Pancreas (tissue), 10 donors: ENCODE data around the gene SLC1A1. TPM values are rescaled to one million over a fixed set of nuclear protein-coding genes. Genes with fewer than 3 reads are reported as not detected.

ENCODE experiments used
- ATAC-seq, 4 donors: fragments of 200-7000 bp; cut with Tn5 transposase; one replicate each; pipeline versions ENCODE4 v1.8.0 to v1.9.1; 2020; ENCODE audit warnings: mild to moderate bottlenecking in 4 of 4, moderate library complexity in 4 of 4
- DNase-seq, 6 donors: peaks; one replicate each; pipeline ENCODE4 v3.0.0-alpha.2; 2020
- FAIRE-seq: peaks from 2 replicates; lab custom pipeline; 2012; peaks lifted over from hg19 to GRCh38; lab: Jason Lieb, UNC
- H3K27ac ChIP-seq, 4 donors: fragments of 200-600 bp; sonication (generic); 1 replicate in 3 of 4; 2 replicates in 1 of 4; pipeline versions ENCODE4 v1.5.0 to v1.8.0; 2020
- H3K27me3 ChIP-seq, 4 donors: fragments of 200-600 bp; one replicate each; pipeline ENCODE4 v1.8.0; 2021
- H3K36me3 ChIP-seq, 3 donors: fragments of 200-600 bp; sonication (generic) in 1 of 3; one replicate each; pipeline versions ENCODE4 v1.5.0 to v1.8.0; 2020 to 2021
- H3K4me1 ChIP-seq, 3 donors: fragments of 200-600 bp; one replicate each; pipeline ENCODE4 v1.8.0; 2021
- H3K4me3 ChIP-seq, 4 donors: fragments of 200-600 bp; sonication (generic) in 2 of 4; one replicate each; pipeline versions ENCODE4 v1.5.0 to v1.8.0; 2020 to 2021
- H3K9me3 ChIP-seq, 4 donors: fragments of 200-600 bp; one replicate each; pipeline ENCODE4 v1.8.0; 2021
- CTCF ChIP-seq, 4 donors: fragments of 200-600 bp; sonication (generic) in 3 of 4; IDR thresholded peaks; one replicate each; pipeline versions ENCODE4 v1.5.0 to v1.8.0; 2021; ENCODE audit warnings: antibody characterized with exemption in 4 of 4
- WGBS, 2 donors: extraction: QIAGEN DNeasy Blood & Tissue Kit; methylation state at CpG; one replicate each; pipeline ENCODE4 v1.1.7; 2013; 5-methylcytosine and 5-hydroxymethylcytosine counted together
- intact Hi-C, 3 donors: fragments of 100-400 bp; cut with DNase I; formaldehyde crosslinking; loops; one replicate each; pipeline versions ENCODE4 v1.11.1 to v1.14.2; 2022
- polyA plus RNA-seq, 2 donors: library from polyadenylated mRNA; stranded (reverse); fragments of 200-250 nt; gene quantifications; one replicate each; pipeline ENCODE4 v1.2.3, GENCODE V29; 2013
- total RNA-seq, 6 donors: library from RNA; stranded (reverse); fragmentation: NEBNext Ultra II Directional in 4 of 6; extraction: Animal tissue kit (Norgen Biotek cat#: 25700) in 4 of 6; gene quantifications; one replicate each; pipeline versions ENCODE4 v1.2.1 to v1.2.4, GENCODE V29; 2021 to 2023
- donor health status: healthy with polysubstance abuse.
- donor health status: DM: no; HTN: no; CAD: no; lungs with moderate emphysema.
- donor health status: DM: no; HTN: no; CAD: no.
- donor health status: control.
- donor health status: control.
- donor health status: Bipolar disorder and iron deficiency.
- donor health status: DM: yes; HTN: yes; CAD: no.
- donor health status: DM: no; HTN: no; CAD: no.
- donor health status: DM: no; HTN: no; CAD: no.
- donor health status: DM: yes; HTN: yes; CAD: no.

The SLC1A1 gene
- total and polyA plus RNA-seq, 8 donors = 1.3 to 4.9 (median 2.5) TPM

- whole genome bisulfite sequencing, 2 donors = 76 to 81% methylated on average over 1 of the region's 1 CpG
- H3K4me1 ChIP-seq = peaks cover 0 to 9% (median 0%) of the 10 kb centered on the region in 3 donors
- TF ChIP-seq CTCF (IDR thresholded peaks at IDR 0.05) = no peak
- no peak for DNase-seq
- no peak overlapping the region for H3K4me3 ChIP-seq
- H3K27ac ChIP-seq = no peak overlapping the region
- H3K27me3 ChIP-seq = no peaks in the 10 kb centered on the region
- intact Hi-C loops = no loop called here
- no peak for FAIRE-seq
- no peaks in the 10 kb centered on the region for H3K9me3 ChIP-seq
- H3K36me3 ChIP-seq = no peaks in the 10 kb centered on the region
- peak in 3 of 4 donors; percentile 50 to 62 (median 60) for ATAC-seq
These were observed 56.7 kb downstream of the SLC1A1 start for GRCh38 chr9:4547016-4547415.

GRCh38 chr9:4548811-4549725 lies 58.8 kb downstream of the SLC1A1 start:
- no peaks in the 10 kb centered on the region for H3K36me3 ChIP-seq
- FAIRE-seq (no peak), ATAC-seq (no peak), DNase-seq (no peak)
- no peak for TF ChIP-seq CTCF (IDR thresholded peaks at IDR 0.05)
- H3K4me1 ChIP-seq = peaks cover 0 to 9% (median 0%) of the 10 kb centered on the region in 3 donors
- no peak overlapping the region for H3K27ac ChIP-seq
- H3K9me3 ChIP-seq = no peaks in the 10 kb centered on the region
- H3K27me3 ChIP-seq = no peaks in the 10 kb centered on the region
- no peak overlapping the region for H3K4me3 ChIP-seq
- intact Hi-C loops = no loop called here
- WGBS, 2 donors = 74 to 80% methylated on average over 11 of the region's 11 CpGs

- no peaks in the 10 kb centered on the region for H3K27me3 ChIP-seq
- H3K4me3 ChIP-seq = no peak overlapping the region
- no peak for TF ChIP-seq CTCF (IDR thresholded peaks at IDR 0.05)
- H3K4me1 ChIP-seq = peaks cover 0 to 9% (median 0%) of the 10 kb centered on the region in 3 donors
- no peaks in the 10 kb centered on the region for H3K36me3 ChIP-seq
- H3K9me3 ChIP-seq = no peaks in the 10 kb centered on the region
- ATAC-seq (no peak), FAIRE-seq (no peak), DNase-seq (no peak)
- no peak overlapping the region for H3K27ac ChIP-seq
- intact Hi-C loops = no loop called here
- WGBS, 2 donors = 64 to 76% methylated on average over 4 of the region's 4 CpGs
These were observed 59.6 kb downstream of the SLC1A1 start for GRCh38 chr9:4549751-4550295.

- no peaks in the 10 kb centered on the region for H3K27me3 ChIP-seq
- intact Hi-C loops = no loop called here
- peak in 2 of 4 donors; percentile 18 to 19 for ATAC-seq
These were observed 60.7 kb downstream of the SLC1A1 start for GRCh38 chr9:4550777-4551484.

More at GRCh38 chr9:4550777-4551484, 60.7 kb downstream of the SLC1A1 start:
- WGBS, 2 donors = 53 to 58% methylated on average over 4 of the region's 4 CpGs
- Histone ChIP-seq H3K4me3 (no peak overlapping the region), H3K4me1 (peaks cover 0 to 9% (median 0%) of the 10 kb centered on the region in 3 donors), H3K36me3 (no peaks in the 10 kb centered on the region), H3K27ac (no peak overlapping the region), H3K9me3 (no peaks in the 10 kb centered on the region)
- DNase-seq (no peak), FAIRE-seq (no peak)
- no peak for TF ChIP-seq CTCF (IDR thresholded peaks at IDR 0.05)
